Osteocyte (in vitro differentiated cells): ENCODE data around the gene ATP1B4. TPM values are rescaled to one million over a fixed set of nuclear protein-coding genes. Genes with fewer than 3 reads are reported as not detected.
A peak's percentile ranks its signal among the peaks of the same experiment; 100 is the strongest.

ENCODE experiments used
- DNase-seq: peaks from one replicate; pipeline ENCODE4 v3.0.0; 2021; ENCODE audit warnings: mixed read lengths; ENCODE audit not compliant: unreplicated experiment; ENCODE audit errors: extremely low spot score
- H3K27ac Mint-ChIP-seq: one replicate; pipeline ENCODE4 v1.8.0; 2021; ENCODE audit warnings: mild to moderate bottlenecking, mixed read lengths; ENCODE audit not compliant: unreplicated experiment
- H3K27me3 Mint-ChIP-seq: one replicate; pipeline ENCODE4 v1.8.0; 2021; ENCODE audit warnings: mixed read lengths; ENCODE audit not compliant: unreplicated experiment
- H3K36me3 Mint-ChIP-seq: one replicate; pipeline ENCODE4 v1.8.0; 2021; ENCODE audit warnings: mixed read lengths; ENCODE audit not compliant: unreplicated experiment
- H3K4me1 Mint-ChIP-seq: one replicate; pipeline ENCODE4 v1.8.0; 2021; ENCODE audit warnings: mixed read lengths; ENCODE audit not compliant: unreplicated experiment
- H3K4me3 Mint-ChIP-seq: one replicate; pipeline ENCODE4 v1.8.0; 2021; ENCODE audit warnings: mild to moderate bottlenecking, moderate library complexity, mixed read lengths; ENCODE audit not compliant: unreplicated experiment
- H3K9me3 Mint-ChIP-seq: one replicate; pipeline ENCODE4 v1.8.0; 2021; ENCODE audit warnings: mixed read lengths; ENCODE audit not compliant: unreplicated experiment
- total RNA-seq: library from RNA; stranded (reverse); gene quantifications from 2 replicates; pipeline ENCODE4 v1.2.1, GENCODE V29; 2021
- TF ChIP-seq, protein P1 (sequence below): fragments of 200-600 bp; sonication (generic); IDR thresholded peaks from 2 replicates; pipeline ENCODE4 v1.5.0; 2021; ENCODE audit warnings: antibody characterized with exemption, mild to moderate bottlenecking, moderate library complexity

ATP1B4 gene
- total RNA-seq, 1 donor from 2014 or later = not detected

DNA sequence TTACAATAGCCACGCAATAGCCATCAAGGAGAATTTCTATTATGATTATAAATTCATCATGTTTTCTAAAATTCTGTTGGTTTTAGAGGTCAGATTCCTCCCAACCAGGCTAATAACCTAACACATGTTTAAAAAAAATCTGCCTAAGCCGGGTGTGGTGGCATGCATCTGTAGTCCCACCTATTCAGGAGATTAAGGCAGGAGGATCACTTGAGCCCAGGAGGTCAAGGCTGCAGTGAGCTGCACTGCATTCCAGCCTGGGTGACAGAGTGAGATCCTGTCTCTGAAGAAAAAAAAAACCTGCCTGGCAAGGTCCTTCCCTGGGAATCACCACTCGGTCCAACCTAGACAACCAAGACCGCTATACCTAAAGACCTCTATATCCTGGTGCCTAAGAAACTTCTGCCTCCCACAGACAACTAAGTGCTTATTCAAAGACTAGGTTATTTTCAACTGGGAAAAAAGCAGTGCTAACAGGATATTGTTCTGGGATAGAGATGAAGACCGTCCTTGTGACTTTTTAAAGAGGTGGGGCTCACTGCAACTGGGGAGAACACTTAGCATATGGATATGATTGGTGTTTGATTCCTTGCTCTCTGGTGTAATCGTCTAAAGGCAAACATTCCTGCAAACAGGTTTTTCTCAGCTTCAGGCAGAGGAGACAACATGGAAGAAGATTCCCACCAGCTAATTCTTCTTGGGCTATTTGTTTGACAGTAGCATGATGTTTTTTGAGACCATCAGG lies 18.2 kb downstream of the ATP1B4 start:
- no peak for DNase-seq
- H3K4me1 Mint-ChIP-seq = no peaks in the 10 kb centered on the region
- H3K4me3 Mint-ChIP-seq = no peak overlapping the region
- TF ChIP-seq, protein P1, sequence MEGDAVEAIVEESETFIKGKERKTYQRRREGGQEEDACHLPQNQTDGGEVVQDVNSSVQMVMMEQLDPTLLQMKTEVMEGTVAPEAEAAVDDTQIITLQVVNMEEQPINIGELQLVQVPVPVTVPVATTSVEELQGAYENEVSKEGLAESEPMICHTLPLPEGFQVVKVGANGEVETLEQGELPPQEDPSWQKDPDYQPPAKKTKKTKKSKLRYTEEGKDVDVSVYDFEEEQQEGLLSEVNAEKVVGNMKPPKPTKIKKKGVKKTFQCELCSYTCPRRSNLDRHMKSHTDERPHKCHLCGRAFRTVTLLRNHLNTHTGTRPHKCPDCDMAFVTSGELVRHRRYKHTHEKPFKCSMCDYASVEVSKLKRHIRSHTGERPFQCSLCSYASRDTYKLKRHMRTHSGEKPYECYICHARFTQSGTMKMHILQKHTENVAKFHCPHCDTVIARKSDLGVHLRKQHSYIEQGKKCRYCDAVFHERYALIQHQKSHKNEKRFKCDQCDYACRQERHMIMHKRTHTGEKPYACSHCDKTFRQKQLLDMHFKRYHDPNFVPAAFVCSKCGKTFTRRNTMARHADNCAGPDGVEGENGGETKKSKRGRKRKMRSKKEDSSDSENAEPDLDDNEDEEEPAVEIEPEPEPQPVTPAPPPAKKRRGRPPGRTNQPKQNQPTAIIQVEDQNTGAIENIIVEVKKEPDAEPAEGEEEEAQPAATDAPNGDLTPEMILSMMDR = no peak
- peaks cover 9% of the 10 kb centered on the region for H3K27me3 Mint-ChIP-seq
- no peaks in the 10 kb centered on the region for H3K36me3 Mint-ChIP-seq
- H3K27ac Mint-ChIP-seq = no peak overlapping the region
- H3K9me3 Mint-ChIP-seq = peaks cover 19% of the 10 kb centered on the region

DNA sequence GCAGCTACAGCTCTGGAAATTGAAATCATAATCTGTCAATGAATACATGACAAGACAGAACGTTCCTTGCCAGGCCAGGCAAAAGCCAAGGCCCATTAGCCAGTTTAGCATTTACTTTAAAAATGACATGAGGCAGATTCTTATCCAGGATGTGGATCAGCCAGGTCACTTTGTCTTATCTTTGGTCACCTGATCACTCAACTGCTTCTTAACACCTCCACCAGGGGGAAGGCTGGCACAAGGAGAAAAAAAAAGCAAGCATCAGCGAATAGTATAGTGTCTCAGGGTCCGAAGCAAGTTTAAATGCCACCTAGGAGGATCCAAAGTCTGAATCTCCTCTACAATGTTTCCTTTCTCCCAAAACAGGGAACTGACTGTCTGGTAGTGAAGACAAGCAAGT lies 18.8 kb downstream of the ATP1B4 start:
- peaks cover 19% of the 10 kb centered on the region for H3K9me3 Mint-ChIP-seq
- no peaks in the 10 kb centered on the region for H3K4me1 Mint-ChIP-seq
- H3K27ac Mint-ChIP-seq = no peak overlapping the region
- no peak overlapping the region for H3K4me3 Mint-ChIP-seq
- H3K27me3 Mint-ChIP-seq = peaks cover 9% of the 10 kb centered on the region
- no peak for DNase-seq
- H3K36me3 Mint-ChIP-seq = no peaks in the 10 kb centered on the region
- TF ChIP-seq, protein P1 = peak; percentile 39

DNA sequence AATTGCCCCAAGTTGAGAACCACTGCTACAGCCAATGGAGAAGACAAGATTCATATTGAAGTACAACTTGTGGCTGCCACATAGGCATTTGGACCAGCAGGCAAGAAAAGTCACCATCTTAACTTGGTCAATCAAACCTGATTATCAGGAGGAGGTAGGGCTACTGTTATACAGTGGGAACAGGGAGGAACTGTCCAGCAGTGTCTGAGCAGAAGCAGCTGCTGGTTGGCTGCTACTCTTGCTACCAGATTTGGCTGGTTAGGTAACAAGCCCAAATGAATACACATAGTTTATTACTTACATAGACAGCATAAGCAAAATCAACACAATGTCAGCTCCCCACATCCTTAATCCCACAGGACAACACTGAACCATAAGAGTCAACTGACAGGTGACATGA lies 39.4 kb downstream of the ATP1B4 start:
- no peak overlapping the region for H3K4me3 Mint-ChIP-seq
- H3K27ac Mint-ChIP-seq = no peak overlapping the region
- peaks cover 17% of the 10 kb centered on the region for H3K9me3 Mint-ChIP-seq
- H3K4me1 Mint-ChIP-seq = no peaks in the 10 kb centered on the region
- TF ChIP-seq, protein P1 = no peak
- no peaks in the 10 kb centered on the region for H3K36me3 Mint-ChIP-seq
- peaks cover 9% of the 10 kb centered on the region for H3K27me3 Mint-ChIP-seq
- no peak for DNase-seq

DNA sequence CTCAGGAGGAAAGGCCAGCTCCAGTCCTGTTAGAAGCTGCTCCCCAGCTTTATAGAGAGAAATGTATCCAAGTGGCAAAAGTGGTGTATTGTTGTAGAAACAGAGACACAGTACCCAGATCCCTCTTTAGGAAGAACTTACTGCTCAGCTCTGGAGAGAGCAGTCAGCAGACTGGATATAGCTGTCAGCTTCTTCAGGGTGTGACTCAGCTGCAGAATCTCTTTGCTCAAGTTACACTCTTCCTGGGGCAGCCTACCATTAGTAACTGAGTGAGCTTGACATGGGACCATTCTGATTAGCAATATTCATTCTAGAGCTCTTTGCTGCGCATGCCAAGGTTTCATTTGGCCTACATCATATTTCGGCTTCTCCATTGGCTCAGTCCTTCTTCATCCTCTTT lies 40.5 kb downstream of the ATP1B4 start:
- no peak overlapping the region for H3K4me3 Mint-ChIP-seq
- peaks cover 17% of the 10 kb centered on the region for H3K9me3 Mint-ChIP-seq
- H3K36me3 Mint-ChIP-seq = no peaks in the 10 kb centered on the region
- TF ChIP-seq, protein P1 = no peak
- H3K27ac Mint-ChIP-seq = no peak overlapping the region
- DNase-seq = no peak
- H3K4me1 Mint-ChIP-seq = no peaks in the 10 kb centered on the region
- H3K27me3 Mint-ChIP-seq = peaks cover 15% of the 10 kb centered on the region

DNA sequence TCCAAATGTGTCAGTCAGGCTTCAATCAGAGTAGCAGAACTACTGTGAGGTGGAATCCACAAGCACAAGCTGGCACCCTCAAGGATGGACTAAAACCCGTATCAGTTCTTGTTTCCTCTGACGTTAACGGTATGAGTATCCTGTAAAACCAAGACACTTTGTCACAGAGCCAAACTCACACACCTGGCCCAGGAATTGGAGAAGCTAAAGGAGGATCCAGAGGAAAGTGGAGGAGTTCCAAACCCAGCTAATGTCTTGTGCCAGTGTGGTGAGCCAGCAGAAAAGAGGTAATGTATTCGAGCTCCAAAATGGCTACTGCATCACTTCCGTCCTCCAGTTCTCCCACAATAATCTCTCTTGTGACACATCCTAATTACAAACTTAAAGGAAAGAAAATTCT lies 44.7 kb downstream of the ATP1B4 start:
- peaks cover 8% of the 10 kb centered on the region for H3K27me3 Mint-ChIP-seq
- peaks cover 26% of the 10 kb centered on the region for H3K9me3 Mint-ChIP-seq
- no peak for DNase-seq
- no peak overlapping the region for H3K4me3 Mint-ChIP-seq
- no peak overlapping the region for H3K27ac Mint-ChIP-seq
- TF ChIP-seq, protein P1 = no peak
- no peaks in the 10 kb centered on the region for H3K36me3 Mint-ChIP-seq
- no peaks in the 10 kb centered on the region for H3K4me1 Mint-ChIP-seq
